DOHH2 (cell line): ENCODE measurements around the gene MYO1D.

Source experiments
- H3F3A ChIP-seq: fragments of 200-600 bp; sonication (generic), shearing (Covaris generic); 2 replicates; pipeline ENCODE4 v1.6.0; 2016; ENCODE audit warnings: antibody characterized with exemption, mild to moderate bottlenecking; ENCODE audit not compliant: control insufficient read depth, insufficient read depth
- H3K27ac ChIP-seq: fragments of 200-600 bp; sonication (generic); 2 replicates; pipeline ENCODE4 v1.5.1; 2014; ENCODE audit warnings: low read depth, mild to moderate bottlenecking, low read length, moderate library complexity
- H3K27me3 ChIP-seq: fragments of 200-600 bp; sonication (generic); 2 replicates; pipeline ENCODE4 v1.6.1; 2014; ENCODE audit warnings: mild to moderate bottlenecking, low read length, mixed read lengths; ENCODE audit not compliant: control insufficient read depth
- H3K36me3 ChIP-seq: fragments of 200-600 bp; sonication (generic); 2 replicates; pipeline ENCODE4 v1.6.1; 2014; ENCODE audit warnings: mild to moderate bottlenecking, low read length, moderate library complexity, mixed read lengths; ENCODE audit not compliant: control insufficient read depth
- H3K4me1 ChIP-seq: fragments of 200-600 bp; sonication (generic); 2 replicates; pipeline ENCODE4 v1.6.1; 2014; ENCODE audit warnings: mild to moderate bottlenecking, low read length, mixed read lengths; ENCODE audit not compliant: control insufficient read depth
- H3K4me2 ChIP-seq: fragments of 200-600 bp; sonication (generic); 2 replicates; pipeline ENCODE4 v1.6.0; 2014; ENCODE audit warnings: mild to moderate bottlenecking, low read length, moderate library complexity
- H3K4me3 ChIP-seq: fragments of 200-600 bp; sonication (generic); 2 replicates; pipeline ENCODE4 v1.5.1; 2014; ENCODE audit warnings: mild to moderate bottlenecking, low read length, mixed read lengths
- H3K79me2 ChIP-seq: fragments of 200-600 bp; sonication (generic); 2 replicates; pipeline ENCODE4 v1.6.1; 2014; ENCODE audit warnings: mild to moderate bottlenecking, low read length, mixed read lengths; ENCODE audit not compliant: control insufficient read depth
- H3K9me2 ChIP-seq: fragments of 200-600 bp; sonication (generic); replicated peaks from 2 replicates; pipeline ENCODE4 v1.6.1; 2014; ENCODE audit warnings: mild to moderate bottlenecking, low read length, mixed read lengths; ENCODE audit not compliant: control insufficient read depth
- H3K9me3 ChIP-seq: fragments of 200-600 bp; sonication (generic); 2 replicates; pipeline ENCODE4 v1.6.1; 2014; ENCODE audit warnings: antibody characterized with exemption, low read length, mixed read lengths; ENCODE audit not compliant: control insufficient read depth, insufficient read depth
- H4K20me1 ChIP-seq: fragments of 200-600 bp; sonication (generic); 2 replicates; pipeline ENCODE4 v1.6.0; 2014; ENCODE audit warnings: low read depth, mild to moderate bottlenecking, antibody characterized with exemption, low read length, moderate library complexity; ENCODE audit not compliant: control insufficient read depth, insufficient read depth
- EZH2phosphoT487 ChIP-seq: fragments of 200-600 bp; sonication (generic); IDR thresholded peaks from 2 replicates; pipeline ENCODE4 v1.6.1; 2017; ENCODE audit warnings: borderline replicate concordance, mild to moderate bottlenecking, antibody characterized with exemption, low read length, moderate library complexity, mixed read lengths
- TF ChIP-seq, protein P1 (sequence below): fragments of 200-600 bp; sonication (generic); IDR thresholded peaks from one replicate; pipeline ENCODE4 v1.5.1; 2014; ENCODE audit warnings: antibody characterized with exemption, mild to moderate bottlenecking, low read depth, low read length; ENCODE audit not compliant: poor library complexity, severe bottlenecking

Gene MYO1D

GRCh38 chr17:32664936-32665583 is 211.9 kb downstream of the MYO1D start:
- H3K27me3 ChIP-seq: no peaks in the 10 kb centered on the region
- no peaks in the 10 kb centered on the region for H3F3A ChIP-seq
- TF ChIP-seq, protein P1, sequence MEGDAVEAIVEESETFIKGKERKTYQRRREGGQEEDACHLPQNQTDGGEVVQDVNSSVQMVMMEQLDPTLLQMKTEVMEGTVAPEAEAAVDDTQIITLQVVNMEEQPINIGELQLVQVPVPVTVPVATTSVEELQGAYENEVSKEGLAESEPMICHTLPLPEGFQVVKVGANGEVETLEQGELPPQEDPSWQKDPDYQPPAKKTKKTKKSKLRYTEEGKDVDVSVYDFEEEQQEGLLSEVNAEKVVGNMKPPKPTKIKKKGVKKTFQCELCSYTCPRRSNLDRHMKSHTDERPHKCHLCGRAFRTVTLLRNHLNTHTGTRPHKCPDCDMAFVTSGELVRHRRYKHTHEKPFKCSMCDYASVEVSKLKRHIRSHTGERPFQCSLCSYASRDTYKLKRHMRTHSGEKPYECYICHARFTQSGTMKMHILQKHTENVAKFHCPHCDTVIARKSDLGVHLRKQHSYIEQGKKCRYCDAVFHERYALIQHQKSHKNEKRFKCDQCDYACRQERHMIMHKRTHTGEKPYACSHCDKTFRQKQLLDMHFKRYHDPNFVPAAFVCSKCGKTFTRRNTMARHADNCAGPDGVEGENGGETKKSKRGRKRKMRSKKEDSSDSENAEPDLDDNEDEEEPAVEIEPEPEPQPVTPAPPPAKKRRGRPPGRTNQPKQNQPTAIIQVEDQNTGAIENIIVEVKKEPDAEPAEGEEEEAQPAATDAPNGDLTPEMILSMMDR: no peak
- no peak for TF ChIP-seq EZH2phosphoT487
- H4K20me1 ChIP-seq: no peaks in the 10 kb centered on the region
- H3K36me3 ChIP-seq: no peaks in the 10 kb centered on the region
- no peaks in the 10 kb centered on the region for H3K4me1 ChIP-seq
- no peaks in the 10 kb centered on the region for H3K9me2 ChIP-seq
- no peak overlapping the region for H3K27ac ChIP-seq
- H3K4me2 ChIP-seq: no peak overlapping the region
- H3K4me3 ChIP-seq: no peak overlapping the region
- H3K9me3 ChIP-seq: no peaks in the 10 kb centered on the region
- no peaks in the 10 kb centered on the region for H3K79me2 ChIP-seq

DNA sequence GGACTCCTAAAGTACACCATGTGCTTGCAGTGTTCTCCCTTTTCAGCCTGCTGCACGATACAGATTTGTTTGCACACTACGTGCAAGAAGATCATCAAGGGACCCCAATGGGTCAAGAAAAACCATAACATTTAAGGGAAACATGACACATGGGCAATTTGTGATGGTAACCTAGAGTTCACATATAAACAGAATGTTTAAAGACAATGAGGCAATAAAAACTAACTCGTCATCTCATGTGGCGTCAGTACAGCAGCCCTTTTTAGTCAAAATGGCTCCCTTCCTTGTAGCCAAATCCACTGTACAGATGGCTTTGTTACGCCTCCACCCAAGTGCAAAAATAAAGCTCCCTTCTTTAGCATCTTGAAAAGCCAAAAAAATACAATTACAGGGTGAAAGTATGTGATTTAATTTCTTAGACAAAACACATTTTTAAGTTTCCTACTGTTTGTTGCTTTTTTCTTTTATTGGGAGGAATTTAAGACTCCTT is 216.4 kb downstream of the MYO1D start:
- H4K20me1 ChIP-seq: no peaks in the 10 kb centered on the region
- H3K9me3 ChIP-seq: no peaks in the 10 kb centered on the region
- no peaks in the 10 kb centered on the region for H3F3A ChIP-seq
- H3K4me1 ChIP-seq: no peaks in the 10 kb centered on the region
- no peaks in the 10 kb centered on the region for H3K79me2 ChIP-seq
- H3K9me2 ChIP-seq: no peaks in the 10 kb centered on the region
- no peaks in the 10 kb centered on the region for H3K36me3 ChIP-seq
- H3K27ac ChIP-seq: no peak overlapping the region
- no peak overlapping the region for H3K4me2 ChIP-seq
- H3K27me3 ChIP-seq: no peaks in the 10 kb centered on the region; the same call in 1 of the 2 replicates
- no peak overlapping the region for H3K4me3 ChIP-seq
- TF ChIP-seq, protein P1: no peak
- no peak for TF ChIP-seq EZH2phosphoT487

DNA sequence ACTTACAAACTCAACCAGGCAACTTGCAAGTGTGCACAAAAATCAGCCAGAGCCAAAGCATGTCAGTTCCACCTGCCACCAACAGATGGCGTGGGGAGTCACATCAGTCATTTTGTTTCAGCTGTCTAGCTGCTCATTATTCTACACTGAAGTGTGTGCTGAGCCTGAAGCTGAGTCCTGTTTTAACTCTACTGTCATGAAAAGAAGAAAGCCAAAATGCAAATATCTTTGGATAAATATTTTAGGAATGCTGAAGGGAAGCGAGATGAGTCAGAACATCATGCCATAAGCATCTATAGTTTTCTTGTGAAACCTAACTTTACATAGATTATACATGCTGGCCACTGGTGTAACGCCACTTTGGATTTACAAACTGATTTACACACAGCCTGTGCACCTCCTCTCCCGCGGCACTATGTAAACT is 217.5 kb downstream of the MYO1D start:
- Histone ChIP-seq H3K27me3 (no peaks in the 10 kb centered on the region; the same call in 1 of the 2 replicates), H3F3A (no peaks in the 10 kb centered on the region), H3K4me1 (no peaks in the 10 kb centered on the region), H4K20me1 (no peaks in the 10 kb centered on the region), H3K4me2 (no peak overlapping the region), H3K27ac (no peak overlapping the region), H3K36me3 (no peaks in the 10 kb centered on the region), H3K79me2 (no peaks in the 10 kb centered on the region), H3K9me3 (no peaks in the 10 kb centered on the region), H3K9me2 (no peaks in the 10 kb centered on the region), H3K4me3 (no peak overlapping the region)
- TF ChIP-seq, protein P1: peak; percentile 92
- TF ChIP-seq EZH2phosphoT487: no peak
